Gastrocnemius medialis (tissue), 4 donors: ENCODE results near the gene PRKAA2. TPM values are rescaled to one million over a fixed set of nuclear protein-coding genes. Genes with fewer than 3 reads are reported as not detected.
A peak's percentile ranks its signal among the peaks of the same experiment; 100 is the strongest.

Source experiments
- ATAC-seq, 2 donors: fragments of 150-250 bp; one replicate each; pipeline ENCODE4 v1.9.1; 2016
- DNase-seq, 2 donors: peaks; one replicate each; pipeline ENCODE4 v3.0.0-alpha.2; 2019
- H3K27ac ChIP-seq, 4 donors: fragments of 200-600 bp; sonication (generic); 1 replicate in 1 of 4; 2 replicates in 3 of 4; pipeline ENCODE4 v1.5.1; 2016 to 2018; ENCODE audit warnings: mild to moderate bottlenecking in 2 of 4, moderate library complexity in 1 of 4
- H3K27me3 ChIP-seq, 3 donors: fragments of 200-600 bp; sonication (generic) in 2 of 3; 1 replicate in 1 of 3; 2 replicates in 2 of 3; pipeline versions ENCODE4 v1.5.1 to v1.6.0; 2016 to 2019; ENCODE audit warnings: mild to moderate bottlenecking in 1 of 3, moderate library complexity in 1 of 3
- H3K36me3 ChIP-seq, 2 donors: fragments of 200-600 bp; sonication (generic) in 1 of 2; one replicate each; pipeline ENCODE4 v1.5.1; 2017 to 2018
- H3K4me1 ChIP-seq, 2 donors: fragments of 200-600 bp; sonication (generic) in 1 of 2; one replicate each; pipeline ENCODE4 v1.5.1; 2016 to 2017; ENCODE audit warnings: mild to moderate bottlenecking in 2 of 2
- H3K4me3 ChIP-seq, 4 donors: fragments of 200-600 bp; sonication (generic) in 3 of 4; 1 replicate in 1 of 4; 2 replicates in 3 of 4; pipeline ENCODE4 v1.5.1; 2016 to 2019; ENCODE audit warnings: mild to moderate bottlenecking in 2 of 4
- H3K9me3 ChIP-seq, 3 donors: fragments of 200-600 bp; sonication (generic) in 2 of 3; 1 replicate in 1 of 3; 2 replicates in 2 of 3; pipeline ENCODE4 v1.5.1; 2016 to 2019
- POLR2A ChIP-seq, 2 donors: fragments of 450-650 bp; IDR thresholded peaks; one replicate each; pipeline ENCODE4 v1.6.1; 2017; ENCODE audit warnings: antibody characterized with exemption in 2 of 2, mild to moderate bottlenecking in 2 of 2, moderate library complexity in 2 of 2
- in situ Hi-C, 4 donors: fragments of 200-750 bp; cut with MboI; loops; one replicate each; pipeline versions ENCODE4 v1.15.0 to v1.8.0; 2017; ENCODE audit warnings: low sequenced_read_pairs in 4 of 4
- intact Hi-C: fragments of 100-400 bp; cut with DNase I; formaldehyde crosslinking; loops from one replicate; pipeline ENCODE4 v1.15.1; 2023; ENCODE audit warnings: low total_unique reads
- total RNA-seq, 4 donors: library from RNA; depleted of rRNA; stranded (reverse); fragments of >200 nt; gene quantifications; one replicate each; pipeline versions ENCODE4 v1.1.0 to v1.2.3, GENCODE V29; 2016
- TF ChIP-seq, protein P1 (sequence below), 5 experiments: fragments of 450-650 bp in 3 of 5; fragments of 200-600 bp in 2 of 5; sonication (generic) in 2 of 5; IDR thresholded peaks in 4 of 5; conservative IDR thresholded peaks in 1 of 5; 1 replicate in 4 of 5; 2 replicates in 1 of 5; pipeline ENCODE4 v1.5.1; 2016 to 2019; ENCODE audit warnings: antibody characterized with exemption in 5 of 5, mild to moderate bottlenecking in 3 of 5, moderate library complexity in 3 of 5

Gene PRKAA2
- total RNA-seq, 4 donors from 2014 or later, result 24.6 to 78.6 (median 70.9) TPM

- Histone ChIP-seq H3K9me3 (no peaks in the 10 kb centered on the region), H3K4me3 (no peak overlapping the region), H3K27me3 (no peaks in the 10 kb centered on the region), H3K36me3 (peaks cover 0 to 20% of the 10 kb centered on the region in 2 donors), H3K27ac (no peak overlapping the region), H3K4me1 (no peaks in the 10 kb centered on the region)
- intact Hi-C loops, result no loop called here
- no peak for TF ChIP-seq POLR2A (IDR thresholded peaks at IDR 0.05)
- TF ChIP-seq, protein P1, sequence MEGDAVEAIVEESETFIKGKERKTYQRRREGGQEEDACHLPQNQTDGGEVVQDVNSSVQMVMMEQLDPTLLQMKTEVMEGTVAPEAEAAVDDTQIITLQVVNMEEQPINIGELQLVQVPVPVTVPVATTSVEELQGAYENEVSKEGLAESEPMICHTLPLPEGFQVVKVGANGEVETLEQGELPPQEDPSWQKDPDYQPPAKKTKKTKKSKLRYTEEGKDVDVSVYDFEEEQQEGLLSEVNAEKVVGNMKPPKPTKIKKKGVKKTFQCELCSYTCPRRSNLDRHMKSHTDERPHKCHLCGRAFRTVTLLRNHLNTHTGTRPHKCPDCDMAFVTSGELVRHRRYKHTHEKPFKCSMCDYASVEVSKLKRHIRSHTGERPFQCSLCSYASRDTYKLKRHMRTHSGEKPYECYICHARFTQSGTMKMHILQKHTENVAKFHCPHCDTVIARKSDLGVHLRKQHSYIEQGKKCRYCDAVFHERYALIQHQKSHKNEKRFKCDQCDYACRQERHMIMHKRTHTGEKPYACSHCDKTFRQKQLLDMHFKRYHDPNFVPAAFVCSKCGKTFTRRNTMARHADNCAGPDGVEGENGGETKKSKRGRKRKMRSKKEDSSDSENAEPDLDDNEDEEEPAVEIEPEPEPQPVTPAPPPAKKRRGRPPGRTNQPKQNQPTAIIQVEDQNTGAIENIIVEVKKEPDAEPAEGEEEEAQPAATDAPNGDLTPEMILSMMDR (IDR thresholded peaks at IDR 0.05 in 4 of 5, conservative IDR thresholded peaks at IDR 0.05 in 1 of 5), result no peak
- no peak for DNase-seq
- in situ Hi-C loops, result no loop called here
- no peak for ATAC-seq
Observed at GRCh38 chr1:56696663-56697062, 51.5 kb downstream of the PRKAA2 start.

DNA sequence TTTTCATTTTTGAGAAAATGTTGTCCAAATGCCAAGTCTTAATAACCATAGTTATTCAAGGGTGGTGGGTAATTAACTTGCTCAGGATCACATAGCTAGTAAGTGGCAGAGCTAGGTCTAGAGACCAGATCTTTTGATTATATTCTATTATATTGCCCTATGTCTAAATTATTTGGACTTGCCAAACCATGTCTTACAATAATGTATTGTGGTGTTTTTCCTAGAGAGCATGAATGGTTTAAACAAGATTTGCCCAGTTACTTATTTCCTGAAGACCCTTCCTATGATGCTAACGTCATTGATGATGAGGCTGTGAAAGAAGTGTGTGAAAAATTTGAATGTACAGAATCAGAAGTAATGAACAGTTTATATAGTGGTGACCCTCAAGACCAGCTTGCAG is 58.6 kb downstream of the PRKAA2 start:
- in situ Hi-C loops (loop anchor here in 3 of 4 donors (10.0 to 25.0 kb wide), 3 partner anchors 119 to 1419 kb away; no protein-coding TSS in a partner anchor), intact Hi-C loops (no loop called here)
- no peak for DNase-seq
- Histone ChIP-seq H3K4me3 (no peak overlapping the region), H3K36me3 (peaks cover 0 to 25% of the 10 kb centered on the region in 2 donors), H3K27me3 (no peaks in the 10 kb centered on the region), H3K4me1 (peaks cover 0 to 4% of the 10 kb centered on the region in 2 donors), H3K9me3 (no peaks in the 10 kb centered on the region), H3K27ac (no peak overlapping the region)
- TF ChIP-seq, protein P1 (IDR thresholded peaks at IDR 0.05 in 4 of 5, conservative IDR thresholded peaks at IDR 0.05 in 1 of 5), result no peak
- no peak for TF ChIP-seq POLR2A (IDR thresholded peaks at IDR 0.05)
- no peak for ATAC-seq

DNA sequence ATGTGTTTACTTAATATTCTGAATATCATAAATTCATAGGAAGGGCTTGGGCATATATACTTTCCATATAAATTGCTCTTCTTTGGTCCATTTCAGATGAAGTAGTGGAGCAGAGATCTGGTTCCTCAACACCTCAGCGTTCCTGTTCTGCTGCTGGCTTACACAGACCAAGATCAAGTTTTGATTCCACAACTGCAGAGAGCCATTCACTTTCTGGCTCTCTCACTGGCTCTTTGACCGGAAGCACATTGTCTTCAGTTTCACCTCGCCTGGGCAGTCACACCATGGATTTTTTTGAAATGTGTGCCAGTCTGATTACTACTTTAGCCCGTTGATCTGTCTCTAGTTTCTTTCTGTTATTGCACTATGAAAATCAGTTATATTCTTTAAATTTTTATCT is 62.3 kb downstream of the PRKAA2 start:
- H3K27ac ChIP-seq, result peak overlapping the region; percentile 14 to 60 (median 30)
- no peaks in the 10 kb centered on the region for H3K27me3 ChIP-seq
- H3K36me3 ChIP-seq, result peaks cover 0 to 25% of the 10 kb centered on the region in 2 donors
- DNase-seq, result peak; percentile 2 to 31
- H3K4me1 ChIP-seq, result peaks cover 0 to 4% of the 10 kb centered on the region in 2 donors
- peak; percentile 33 to 91 for ATAC-seq
- H3K4me3 ChIP-seq, result no peak overlapping the region
- no peak for TF ChIP-seq POLR2A (IDR thresholded peaks at IDR 0.05)
- TF ChIP-seq, protein P1 (IDR thresholded peaks at IDR 0.05 in 4 of 5, conservative IDR thresholded peaks at IDR 0.05 in 1 of 5), result no peak
- in situ Hi-C loops (loop anchor here (5.0 to 25.0 kb wide), 4 partner anchors 123 to 1425 kb away; no protein-coding TSS in a partner anchor), intact Hi-C loops (loop anchor here (5.0 kb wide), 2 partner anchors 60 to 125 kb away; partner anchors contain the start of gene PRKAA2)
- H3K9me3 ChIP-seq, result no peaks in the 10 kb centered on the region

DNA sequence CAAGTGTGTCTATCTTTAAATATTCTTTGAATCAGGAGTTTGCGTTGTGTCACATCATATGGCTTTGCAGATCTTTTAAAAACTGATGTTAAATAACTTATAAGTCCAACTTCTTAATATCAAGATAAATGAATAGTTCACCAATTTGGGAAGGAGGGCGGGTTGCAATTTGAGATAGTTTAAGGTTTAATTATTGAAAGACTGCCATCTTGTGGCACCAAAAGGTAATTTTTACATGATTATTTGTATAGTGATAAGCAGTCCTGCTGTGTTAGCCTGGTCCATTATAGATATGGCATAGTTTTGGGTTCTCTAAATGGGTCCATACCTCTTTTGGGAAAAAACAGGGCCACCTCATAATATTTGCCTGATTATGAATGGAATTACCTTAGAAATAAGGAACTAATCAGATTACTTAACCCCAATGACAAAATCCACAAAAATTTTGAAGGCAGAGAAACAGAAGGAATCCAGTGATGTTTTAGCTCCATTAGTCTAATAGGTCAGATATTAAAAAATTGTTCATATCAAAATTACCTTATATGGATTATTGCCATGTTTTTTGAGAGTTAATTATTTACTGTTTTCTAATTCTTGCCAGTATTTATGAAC is 64.3 kb downstream of the PRKAA2 start:
- no peak overlapping the region for H3K27ac ChIP-seq
- H3K36me3 ChIP-seq, result peaks cover 0 to 15% of the 10 kb centered on the region in 2 donors
- no peaks in the 10 kb centered on the region for H3K9me3 ChIP-seq
- TF ChIP-seq, protein P1 (IDR thresholded peaks at IDR 0.05 in 4 of 5, conservative IDR thresholded peaks at IDR 0.05 in 1 of 5), result peak; percentile 58 to 67 (median 64)
- TF ChIP-seq POLR2A (IDR thresholded peaks at IDR 0.05), result no peak
- no peak overlapping the region for H3K4me3 ChIP-seq
- in situ Hi-C loops, result loop anchor here (5.0 to 25.0 kb wide), 4 partner anchors 125 to 1427 kb away; no protein-coding TSS in a partner anchor
- ATAC-seq, result peak; percentile 64 to 83
- intact Hi-C loops, result loop anchor here (2.0 to 5.0 kb wide), 4 partner anchors 43 to 1425 kb away; partner anchors contain the start of gene PRKAA2
- peaks cover 0 to 4% of the 10 kb centered on the region in 2 donors for H3K4me1 ChIP-seq
- H3K27me3 ChIP-seq, result no peaks in the 10 kb centered on the region
- DNase-seq, result no peak
